ENCODE results near the gene PSMB3. TPM values are rescaled to one million over a fixed set of nuclear protein-coding genes. Genes with fewer than 3 reads are reported as not detected.

The PSMB3 gene
- total RNA-seq, 2 donors from 2014 or later, result 78.5 to 85.5 TPM

- Mint-ChIP-seq H3K4me3 (no peak overlapping the region), H3K27me3 (no peaks in the 10 kb centered on the region), H3K36me3 (ENCODE audit: low read depth) (peaks cover 10% of the 10 kb centered on the region), H3K4me1 (peaks cover 53% of the 10 kb centered on the region), H3K27ac (peak overlapping the region; percentile 60)
- H3K9me3 ChIP-seq (ENCODE audit: control insufficient read depth, low read length, poor library complexity, severe bottlenecking), result no peaks in the 10 kb centered on the region
- ATAC-seq (no peak), DNase-seq (no peak)
Observed at GRCh38 chr17:38710604-38710962, 42.0 kb upstream of the PSMB3 start.

GRCh38 chr17:38710985-38711384 lies 41.6 kb upstream of the PSMB3 start:
- Mint-ChIP-seq H3K4me3 (no peak overlapping the region), H3K36me3 (ENCODE audit: low read depth) (peaks cover 12% of the 10 kb centered on the region), H3K4me1 (peaks cover 54% of the 10 kb centered on the region), H3K27ac (peak overlapping the region; percentile 41), H3K27me3 (no peaks in the 10 kb centered on the region)
- DNase-seq (no peak), ATAC-seq (no peak)
- H3K9me3 ChIP-seq (ENCODE audit: control insufficient read depth, low read length, poor library complexity, severe bottlenecking), result no peaks in the 10 kb centered on the region

DNA sequence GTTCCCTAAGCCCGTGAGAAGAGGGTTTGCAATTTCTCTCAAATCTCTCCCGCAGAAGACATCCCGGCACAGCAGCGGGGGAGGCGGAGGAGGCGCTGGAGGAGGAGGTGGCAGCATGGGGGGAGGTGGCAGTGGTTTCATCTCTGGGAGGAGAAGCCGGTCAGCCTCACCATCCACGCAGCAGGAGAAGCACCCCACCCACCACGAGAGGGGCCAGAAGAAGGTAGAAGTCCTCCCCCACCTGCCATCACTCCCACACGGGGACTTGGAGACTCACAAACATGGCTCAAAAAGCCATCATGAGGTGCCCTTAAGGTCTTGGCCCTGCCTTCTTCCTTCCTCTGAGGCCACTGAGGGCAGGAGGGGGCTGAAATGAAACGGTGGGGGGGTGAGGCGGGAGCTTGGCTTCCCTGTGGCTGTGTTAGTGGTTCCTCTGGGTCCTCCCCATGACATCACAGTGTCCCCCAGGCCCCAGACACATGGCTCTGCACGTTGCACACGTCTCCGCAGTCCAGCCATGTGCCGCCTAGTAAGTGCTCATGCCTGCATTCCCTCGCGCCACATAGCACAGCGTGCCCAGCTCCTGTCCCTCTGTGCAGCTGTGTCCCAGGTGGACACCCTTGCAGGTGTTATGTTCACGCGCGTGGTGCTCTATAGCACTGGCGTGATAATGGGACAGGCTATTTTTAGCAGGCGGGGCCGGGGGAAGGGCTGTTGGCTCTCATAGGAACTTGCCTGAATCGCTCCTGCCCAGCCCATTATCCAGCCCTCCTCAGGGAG lies 40.6 kb upstream of the PSMB3 start:
- H3K36me3 Mint-ChIP-seq (ENCODE audit: low read depth), result peaks cover 14% of the 10 kb centered on the region
- no peaks in the 10 kb centered on the region for H3K9me3 ChIP-seq (ENCODE audit: control insufficient read depth, low read length, poor library complexity, severe bottlenecking)
- DNase-seq (no peak), ATAC-seq (no peak)
- peak overlapping the region; percentile 41 for H3K27ac Mint-ChIP-seq
- no peaks in the 10 kb centered on the region for H3K27me3 Mint-ChIP-seq
- no peak overlapping the region for H3K4me3 Mint-ChIP-seq
- H3K4me1 Mint-ChIP-seq, result peaks cover 50% of the 10 kb centered on the region

GRCh38 chr17:38712593-38712992 lies 39.9 kb upstream of the PSMB3 start:
- no peaks in the 10 kb centered on the region for H3K9me3 ChIP-seq (ENCODE audit: control insufficient read depth, low read length, poor library complexity, severe bottlenecking)
- peak overlapping the region; percentile 41 for H3K4me3 Mint-ChIP-seq
- H3K36me3 Mint-ChIP-seq (ENCODE audit: low read depth), result peaks cover 14% of the 10 kb centered on the region
- no peak for DNase-seq
- no peak for ATAC-seq
- H3K27me3 Mint-ChIP-seq, result no peaks in the 10 kb centered on the region
- H3K4me1 Mint-ChIP-seq, result peaks cover 44% of the 10 kb centered on the region
- no peak overlapping the region for H3K27ac Mint-ChIP-seq

DNA sequence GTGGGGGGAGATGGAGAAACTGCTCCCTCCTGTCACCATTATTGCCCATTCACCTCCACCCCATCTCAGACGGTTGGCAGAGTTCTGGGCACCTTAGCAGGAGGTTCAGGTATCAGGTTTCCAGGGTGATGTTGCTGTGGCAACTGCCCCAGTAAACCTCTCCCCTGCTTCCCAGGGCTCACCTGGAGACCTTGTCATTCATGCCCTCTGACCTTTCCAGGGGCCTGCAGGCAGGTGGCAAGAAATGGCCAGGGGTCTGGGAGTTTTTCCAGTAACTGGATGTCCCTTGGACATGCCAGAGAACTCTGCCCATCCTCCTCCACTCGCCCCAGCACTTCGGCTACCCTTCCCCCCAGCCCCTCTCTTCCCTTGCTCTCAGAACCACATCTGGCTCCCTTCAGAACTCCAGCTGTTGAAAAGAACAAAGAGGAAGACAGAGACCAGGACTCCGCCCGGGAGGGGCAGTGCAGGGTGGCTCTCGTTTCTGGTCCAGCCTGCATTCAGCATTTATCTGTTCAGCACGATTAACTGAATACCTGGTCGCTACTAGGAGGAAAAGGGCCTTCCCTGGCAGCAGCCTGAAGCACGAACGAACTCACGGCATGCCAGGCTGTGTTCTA lies 39.0 kb upstream of the PSMB3 start:
- ATAC-seq, result no peak
- H3K4me3 Mint-ChIP-seq, result no peak overlapping the region
- H3K36me3 Mint-ChIP-seq (ENCODE audit: low read depth), result peaks cover 14% of the 10 kb centered on the region
- peak overlapping the region; percentile 82 for H3K27ac Mint-ChIP-seq
- H3K4me1 Mint-ChIP-seq, result peaks cover 39% of the 10 kb centered on the region
- DNase-seq, result no peak
- H3K9me3 ChIP-seq (ENCODE audit: control insufficient read depth, low read length, poor library complexity, severe bottlenecking), result no peaks in the 10 kb centered on the region
- H3K27me3 Mint-ChIP-seq, result no peaks in the 10 kb centered on the region

- Mint-ChIP-seq H3K36me3 (ENCODE audit: low read depth) (peaks cover 5% of the 10 kb centered on the region), H3K27me3 (no peaks in the 10 kb centered on the region), H3K4me1 (peaks cover 28% of the 10 kb centered on the region), H3K4me3 (no peak overlapping the region), H3K27ac (peak overlapping the region; percentile 82)
- no peaks in the 10 kb centered on the region for H3K9me3 ChIP-seq (ENCODE audit: control insufficient read depth, low read length, poor library complexity, severe bottlenecking)
- DNase-seq, result no peak
- no peak for ATAC-seq
Observed at GRCh38 chr17:38715216-38715943, 37.2 kb upstream of the PSMB3 start.

DNA sequence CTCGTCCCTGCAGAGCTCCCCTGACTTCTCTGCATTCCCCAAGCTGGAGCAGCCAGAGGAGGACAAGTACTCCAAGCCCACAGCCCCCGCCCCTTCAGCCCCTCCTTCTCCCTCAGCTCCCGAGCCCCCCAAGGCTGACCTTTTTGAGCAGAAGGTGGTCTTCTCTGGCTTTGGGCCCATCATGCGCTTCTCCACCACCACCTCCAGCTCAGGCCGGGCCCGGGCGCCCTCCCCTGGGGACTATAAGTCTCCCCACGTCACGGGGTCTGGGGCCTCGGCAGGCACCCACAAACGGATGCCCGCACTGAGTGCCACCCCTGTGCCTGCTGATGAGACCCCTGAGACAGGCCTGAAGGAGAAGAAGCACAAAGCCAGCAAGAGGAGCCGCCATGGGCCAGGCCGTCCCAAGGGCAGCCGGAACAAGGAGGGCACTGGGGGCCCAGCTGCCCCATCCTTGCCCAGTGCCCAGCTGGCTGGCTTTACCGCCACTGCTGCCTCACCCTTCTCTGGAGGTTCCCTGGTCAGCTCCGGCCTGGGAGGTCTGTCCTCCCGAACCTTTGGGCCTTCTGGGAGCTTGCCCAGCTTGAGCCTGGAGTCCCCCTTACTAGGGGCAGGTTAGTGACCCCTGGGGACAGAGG lies 36.1 kb upstream of the PSMB3 start:
- H3K36me3 Mint-ChIP-seq (ENCODE audit: low read depth), result peaks cover 5% of the 10 kb centered on the region

DNA sequence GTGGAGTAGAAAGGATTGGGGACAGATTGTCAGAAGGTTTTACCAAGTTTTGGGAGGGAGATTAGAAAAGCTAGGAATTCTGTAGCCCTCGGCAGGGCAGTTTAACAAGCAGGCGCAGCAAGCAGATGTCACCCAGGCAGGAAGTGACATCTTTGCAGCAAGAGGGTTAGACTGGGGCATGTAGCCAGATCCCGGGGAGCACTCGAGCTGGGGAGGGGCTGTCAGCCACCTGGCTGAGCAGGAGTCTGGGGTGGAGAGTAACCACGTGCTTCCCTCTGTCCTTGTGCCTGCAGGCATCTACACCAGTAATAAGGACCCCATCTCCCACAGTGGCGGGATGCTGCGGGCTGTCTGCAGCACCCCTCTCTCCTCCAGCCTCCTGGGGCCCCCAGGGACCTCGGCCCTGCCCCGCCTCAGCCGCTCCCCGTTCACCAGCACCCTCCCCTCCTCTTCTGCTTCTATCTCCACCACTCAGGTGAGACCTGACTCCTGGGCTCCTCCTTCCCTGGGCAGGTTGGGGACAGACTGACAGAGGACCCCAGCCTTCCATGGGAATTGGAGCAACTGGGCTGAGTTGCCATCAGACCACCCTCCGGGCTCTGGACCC lies 35.3 kb upstream of the PSMB3 start:
- Mint-ChIP-seq H3K36me3 (ENCODE audit: low read depth) (peaks cover 5% of the 10 kb centered on the region), H3K4me1 (peaks cover 22% of the 10 kb centered on the region), H3K4me3 (no peak overlapping the region), H3K27me3 (no peaks in the 10 kb centered on the region), H3K27ac (peak overlapping the region; percentile 57)
- ATAC-seq, result no peak
- DNase-seq, result no peak
- H3K9me3 ChIP-seq (ENCODE audit: control insufficient read depth, low read length, poor library complexity, severe bottlenecking), result no peaks in the 10 kb centered on the region

More for the DNA sequence above, 36.1 kb upstream of the PSMB3 start:
- DNase-seq, result no peak
- no peaks in the 10 kb centered on the region for H3K9me3 ChIP-seq (ENCODE audit: control insufficient read depth, low read length, poor library complexity, severe bottlenecking)
- peaks cover 24% of the 10 kb centered on the region for H3K4me1 Mint-ChIP-seq
- H3K27ac Mint-ChIP-seq, result peak overlapping the region; percentile 82
- no peak overlapping the region for H3K4me3 Mint-ChIP-seq
- no peaks in the 10 kb centered on the region for H3K27me3 Mint-ChIP-seq
- ATAC-seq, result no peak

- Mint-ChIP-seq H3K36me3 (ENCODE audit: low read depth) (peaks cover 5% of the 10 kb centered on the region), H3K27ac (peak overlapping the region; percentile 57)
- no peak for ATAC-seq
Observed at GRCh38 chr17:38719289-38719942, 33.1 kb upstream of the PSMB3 start.

GRCh38 chr17:38719943-38720641 lies 32.4 kb upstream of the PSMB3 start:
- H3K9me3 ChIP-seq (ENCODE audit: control insufficient read depth, low read length, poor library complexity, severe bottlenecking), result no peaks in the 10 kb centered on the region
- Mint-ChIP-seq H3K4me3 (no peak overlapping the region), H3K36me3 (ENCODE audit: low read depth) (peaks cover 5% of the 10 kb centered on the region), H3K4me1 (peaks cover 25% of the 10 kb centered on the region), H3K27ac (no peak overlapping the region), H3K27me3 (no peaks in the 10 kb centered on the region)
- no peak for ATAC-seq
- DNase-seq, result no peak

More at GRCh38 chr17:38719289-38719942, 33.1 kb upstream of the PSMB3 start:
- no peak overlapping the region for H3K4me3 Mint-ChIP-seq
- H3K4me1 Mint-ChIP-seq, result peaks cover 28% of the 10 kb centered on the region
- DNase-seq, result no peak
- no peaks in the 10 kb centered on the region for H3K27me3 Mint-ChIP-seq
- H3K9me3 ChIP-seq (ENCODE audit: control insufficient read depth, low read length, poor library complexity, severe bottlenecking), result no peaks in the 10 kb centered on the region

DNA sequence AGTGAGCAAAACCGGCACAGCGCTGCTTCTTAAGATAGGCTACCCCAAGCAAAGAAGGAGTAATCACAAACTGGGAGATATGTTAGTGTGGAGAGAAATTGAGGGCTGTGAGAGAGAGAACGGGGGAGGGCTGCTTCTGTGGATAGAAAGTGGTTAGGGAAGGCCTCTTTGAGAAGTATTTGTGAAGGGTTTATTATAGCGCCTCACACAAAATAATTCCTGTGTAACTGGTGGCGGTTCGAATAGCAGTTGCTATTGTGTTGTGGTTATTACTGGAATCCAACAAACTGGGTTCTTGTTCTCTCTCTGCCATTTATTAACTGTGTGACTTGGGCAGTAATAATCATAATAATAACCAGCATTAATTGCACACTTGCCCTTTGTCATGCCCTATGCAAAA lies 31.6 kb upstream of the PSMB3 start:
- Mint-ChIP-seq H3K4me3 (no peak overlapping the region), H3K27ac (no peak overlapping the region), H3K36me3 (ENCODE audit: low read depth) (peaks cover 4% of the 10 kb centered on the region), H3K27me3 (no peaks in the 10 kb centered on the region), H3K4me1 (peaks cover 22% of the 10 kb centered on the region)
- ATAC-seq (no peak), DNase-seq (no peak)
- H3K9me3 ChIP-seq (ENCODE audit: control insufficient read depth, low read length, poor library complexity, severe bottlenecking), result no peaks in the 10 kb centered on the region

GRCh38 chr17:38721802-38722201 lies 30.7 kb upstream of the PSMB3 start:
- no peak overlapping the region for H3K4me3 Mint-ChIP-seq
- ATAC-seq (no peak), DNase-seq (no peak)
- no peaks in the 10 kb centered on the region for H3K27me3 Mint-ChIP-seq
- no peak overlapping the region for H3K27ac Mint-ChIP-seq
- H3K4me1 Mint-ChIP-seq, result peaks cover 24% of the 10 kb centered on the region
- peaks cover 3% of the 10 kb centered on the region for H3K36me3 Mint-ChIP-seq (ENCODE audit: low read depth)
- no peaks in the 10 kb centered on the region for H3K9me3 ChIP-seq (ENCODE audit: control insufficient read depth, low read length, poor library complexity, severe bottlenecking)

Data from T-helper 17 cell (primary cell).